HuH-7 (cell line): ENCODE results near the gene SLC15A5.

Experiments
- DNase-seq: peaks from one replicate; pipeline ENCODE4 v3.0.0; 2011; ENCODE audit warnings: low spot score

Gene SLC15A5

GRCh38 chr12:16261944-16262475, 15.5 kb downstream of the SLC15A5 start:
- DNase-seq: no peak

DNA sequence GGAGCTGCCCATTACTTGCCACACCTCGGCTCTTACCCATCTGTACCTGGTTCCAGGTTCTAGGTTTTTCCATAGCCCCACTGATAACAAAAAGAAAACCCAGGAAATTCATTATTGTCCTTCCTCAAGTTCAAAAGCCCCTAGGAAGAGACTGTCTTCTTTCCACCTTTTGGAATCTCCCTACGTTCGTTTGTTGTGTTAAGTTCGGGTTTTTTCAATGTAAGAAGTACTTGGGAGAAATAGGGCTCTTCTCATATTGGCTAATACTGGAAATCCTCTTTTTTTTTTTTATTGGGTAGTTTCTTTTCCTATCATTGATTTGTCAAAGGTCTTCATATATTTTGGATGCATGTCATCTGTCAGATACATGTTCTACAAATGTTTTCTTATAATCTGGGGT, 17.3 kb downstream of the SLC15A5 start:
- no peak for DNase-seq

GRCh38 chr12:16258963-16259362, 18.5 kb downstream of the SLC15A5 start:
- no peak for DNase-seq

DNA sequence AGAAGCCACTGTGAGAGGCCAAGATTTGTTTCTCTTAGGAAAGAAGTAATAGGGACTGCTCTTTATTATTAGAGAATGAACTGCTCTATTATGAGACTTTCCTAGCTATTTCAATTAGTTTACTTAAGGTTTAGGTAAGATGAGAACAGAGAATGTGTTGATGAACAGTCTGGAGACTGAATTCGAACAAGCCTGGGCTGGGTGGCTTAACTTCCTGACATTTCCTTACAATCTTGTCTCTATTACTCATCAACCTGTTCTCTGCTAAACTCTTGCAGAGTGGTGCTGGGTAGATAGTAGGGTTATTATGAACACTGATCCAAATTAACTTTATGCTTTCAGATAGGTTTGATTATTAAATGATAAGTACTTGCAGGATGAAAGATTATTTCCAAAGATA, 31.2 kb downstream of the SLC15A5 start:
- no peak for DNase-seq

GRCh38 chr12:16245209-16245608, 32.3 kb downstream of the SLC15A5 start:
- no peak for DNase-seq

DNA sequence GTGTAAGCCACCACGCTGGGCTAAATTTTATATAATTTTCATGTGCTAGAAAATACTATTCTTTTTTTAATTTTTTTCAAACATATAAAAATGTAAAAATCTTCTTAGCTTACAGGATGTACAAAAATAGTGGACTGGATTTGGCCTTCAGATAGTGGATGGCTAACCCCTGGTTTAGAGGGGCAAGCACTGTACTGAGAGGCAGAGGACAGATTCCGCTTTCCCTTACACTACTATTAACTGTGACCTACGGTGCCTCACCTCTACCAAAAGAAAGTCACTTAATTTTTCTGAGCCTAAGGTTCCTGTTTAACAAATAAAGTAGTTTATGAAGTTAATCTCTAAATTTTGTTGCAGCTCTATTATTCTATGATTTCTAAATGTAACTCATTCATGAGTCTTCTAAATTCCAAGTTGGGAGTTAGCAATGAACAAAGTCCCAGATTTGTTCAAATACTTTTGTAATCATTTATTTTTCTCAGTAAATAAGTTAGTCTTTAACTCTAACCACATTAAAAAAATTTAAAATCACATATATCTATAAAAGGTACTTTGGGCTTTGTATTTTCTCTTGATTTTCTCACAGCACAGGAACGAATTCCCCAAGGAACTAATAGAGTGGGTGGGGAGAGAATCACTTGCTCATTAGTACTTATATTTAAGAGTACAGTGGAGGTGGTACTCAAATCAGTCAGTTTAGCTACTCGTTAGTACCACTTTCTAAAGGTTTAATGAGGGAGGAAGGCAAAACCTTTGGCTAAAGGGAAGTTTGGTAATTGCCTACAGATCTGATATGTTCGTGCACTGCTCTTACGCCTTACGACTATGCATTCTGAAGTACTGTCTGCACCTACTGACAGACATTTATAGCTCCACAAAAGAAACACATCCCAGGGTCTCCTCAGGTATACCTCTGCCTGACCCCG, 33.7 kb downstream of the SLC15A5 start:
- no peak for DNase-seq

GRCh38 chr12:16241346-16241745, 36.1 kb downstream of the SLC15A5 start:
- DNase-seq: no peak

DNA sequence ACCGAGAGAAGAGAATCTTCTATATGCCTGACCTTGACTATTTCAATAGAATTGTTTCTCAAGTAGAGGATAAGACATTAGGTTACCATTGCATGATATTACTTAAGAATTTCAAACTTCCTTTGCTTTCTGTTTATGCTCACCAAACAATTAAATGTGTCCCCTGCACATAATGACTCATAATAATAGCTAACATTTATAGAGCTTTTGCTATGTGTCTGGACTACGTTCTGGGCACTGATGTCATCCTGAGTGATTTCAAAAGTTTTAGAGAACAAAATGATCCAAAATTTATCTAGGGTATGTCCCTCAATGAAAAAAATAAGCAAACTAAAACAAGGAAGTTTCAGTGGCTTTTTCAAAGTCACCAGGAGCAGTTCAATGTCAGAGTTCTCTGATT, 38.8 kb downstream of the SLC15A5 start:
- no peak for DNase-seq

DNA sequence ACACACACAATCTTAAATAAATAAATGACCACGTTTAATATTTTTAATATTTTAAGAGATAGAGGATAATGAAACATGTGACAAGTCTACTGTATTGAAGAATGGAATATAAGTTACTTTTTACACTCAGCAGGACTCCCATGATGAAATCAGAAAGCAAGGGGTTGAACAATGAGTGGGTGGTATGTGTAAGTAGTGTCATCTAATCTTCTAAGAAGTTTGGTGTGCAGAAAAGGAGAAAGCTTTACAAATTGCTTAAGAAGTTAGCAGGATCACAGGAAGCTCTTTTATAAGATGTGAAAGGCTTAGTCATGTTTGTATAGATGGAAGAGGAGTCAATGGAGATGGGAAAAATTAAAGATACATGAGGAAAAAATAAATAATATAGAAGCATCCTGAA, 47.8 kb downstream of the SLC15A5 start:
- no peak for DNase-seq

- DNase-seq: no peak
Measured at GRCh38 chr12:16228067-16228466, 49.4 kb downstream of the SLC15A5 start.

GRCh38 chr12:16225692-16226091, 51.8 kb downstream of the SLC15A5 start:
- no peak for DNase-seq

GRCh38 chr12:16224196-16224595, 53.3 kb downstream of the SLC15A5 start:
- DNase-seq: no peak

DNA sequence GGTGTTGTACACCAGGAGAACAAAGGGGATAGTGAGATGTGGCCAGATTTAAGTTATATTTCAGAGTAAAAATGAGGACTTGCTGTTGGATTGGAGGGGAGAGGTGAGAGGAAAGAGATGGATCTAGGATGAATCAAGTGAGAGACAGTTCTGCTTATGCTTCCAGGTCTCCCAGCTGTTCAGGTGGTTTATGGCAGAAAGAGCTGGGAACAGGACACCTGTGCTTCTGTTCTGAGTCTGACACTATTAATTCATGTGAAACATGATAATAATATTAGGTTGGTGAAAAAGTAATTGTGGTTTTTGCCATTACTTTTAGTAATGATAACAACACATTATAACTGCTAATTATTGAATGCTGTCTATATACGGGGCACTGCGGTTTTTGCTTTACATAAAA, 55.7 kb downstream of the SLC15A5 start:
- DNase-seq: no peak

- no peak for DNase-seq
Measured at GRCh38 chr12:16220120-16220519, 57.4 kb downstream of the SLC15A5 start.

DNA sequence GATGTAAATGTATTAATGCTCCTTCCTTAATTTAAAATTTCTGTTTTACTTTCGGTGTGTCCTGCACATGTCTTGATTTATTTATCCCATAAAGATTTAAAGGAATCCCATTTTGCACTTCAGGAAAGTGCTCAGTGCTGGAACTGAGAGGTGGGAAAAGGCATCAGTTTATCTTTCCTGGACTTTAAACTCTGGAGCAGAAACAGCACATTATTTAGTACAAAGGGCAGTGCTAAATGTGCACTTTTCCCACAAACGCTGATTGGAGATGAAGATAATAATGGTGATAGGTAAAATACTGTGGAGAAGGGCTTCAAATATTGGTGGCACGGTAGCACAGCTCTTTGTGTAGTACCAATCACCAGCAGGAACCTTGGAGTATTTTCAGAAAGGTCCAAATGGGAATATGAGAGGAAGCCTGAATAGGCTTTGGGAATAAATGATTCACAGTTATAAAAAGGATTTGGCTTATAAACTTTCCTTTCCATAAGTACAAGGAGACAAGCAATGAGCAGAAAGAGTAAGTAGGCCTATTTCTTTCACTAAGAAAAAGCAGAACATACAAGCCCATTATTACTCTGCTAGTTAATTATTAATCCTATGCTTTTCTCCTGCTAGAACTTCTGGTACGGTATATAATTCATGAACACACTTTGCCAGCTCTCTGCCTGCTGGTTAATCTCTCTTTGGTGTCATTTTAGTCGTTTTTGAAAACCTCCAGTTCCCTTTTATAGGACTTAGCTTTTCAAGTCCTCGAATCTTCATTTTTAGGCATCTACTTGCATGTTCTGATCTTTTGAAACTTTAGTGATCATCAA, 58.3 kb downstream of the SLC15A5 start:
- peak; percentile 20 for DNase-seq

- no peak for DNase-seq
Measured at GRCh38 chr12:16218234-16218633, 59.3 kb downstream of the SLC15A5 start.

DNA sequence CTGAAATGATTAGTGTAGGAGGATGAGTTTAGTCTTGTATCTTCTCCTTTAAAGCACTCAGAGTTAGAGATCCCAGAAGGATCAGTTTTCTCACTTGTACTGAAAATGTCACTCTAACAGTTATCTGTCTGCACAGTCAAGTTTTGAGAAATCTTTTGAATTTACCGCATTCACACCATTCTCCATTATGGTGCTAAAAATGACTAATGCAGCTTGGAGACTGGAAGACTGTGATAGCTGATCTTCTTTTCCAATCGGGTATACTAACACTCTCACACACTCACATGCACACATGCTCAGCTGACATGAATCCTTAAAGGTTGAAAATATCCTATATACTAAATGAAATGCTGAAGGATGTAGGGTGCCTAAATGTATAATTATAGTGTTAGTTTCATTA, 65.8 kb downstream of the SLC15A5 start:
- DNase-seq: no peak

GRCh38 chr12:16198884-16199283, 78.6 kb downstream of the SLC15A5 start:
- DNase-seq: no peak

GRCh38 chr12:16197600-16197999, 79.9 kb downstream of the SLC15A5 start:
- DNase-seq: no peak

- no peak for DNase-seq
Measured at GRCh38 chr12:16189849-16190248, 87.6 kb downstream of the SLC15A5 start.

DNA sequence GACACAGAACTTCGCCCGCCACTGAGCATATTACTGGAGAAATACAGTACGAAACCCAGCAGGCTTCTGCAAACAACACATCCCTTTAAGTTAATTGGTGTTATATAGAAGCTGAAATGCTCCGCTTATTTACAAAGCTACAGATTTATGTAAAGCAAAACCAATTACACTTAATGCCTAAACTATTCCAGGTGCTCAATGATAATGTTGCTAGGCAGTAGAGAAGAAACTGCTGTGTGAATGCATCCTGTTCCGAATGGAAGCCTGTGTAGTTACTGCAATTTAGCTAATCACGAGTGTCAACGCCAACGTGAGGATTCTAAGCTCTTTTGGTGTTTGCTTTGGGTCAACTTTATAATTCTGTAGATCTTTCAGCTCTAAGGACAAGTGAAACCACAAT, 89.8 kb downstream of the SLC15A5 start:
- DNase-seq: no peak

DNA sequence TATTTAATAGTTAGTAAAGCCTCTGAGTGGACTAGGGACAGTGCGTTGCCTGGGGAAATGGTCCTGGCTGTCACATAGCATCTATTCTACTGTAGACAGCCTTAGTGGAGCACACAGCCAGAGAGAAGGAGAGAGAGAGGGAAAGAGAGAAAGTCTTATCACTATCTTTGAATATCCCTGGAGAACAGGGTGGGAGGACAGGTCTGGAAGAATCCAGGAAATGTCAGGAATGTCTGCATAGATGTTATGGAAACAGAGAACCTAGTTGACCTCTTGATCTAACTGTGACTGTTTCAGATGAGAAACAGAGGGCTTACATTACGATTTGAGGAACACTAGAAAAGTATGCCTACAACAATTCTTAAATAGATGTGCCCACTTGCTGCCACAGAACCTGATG, 92.8 kb downstream of the SLC15A5 start:
- no peak for DNase-seq

- DNase-seq: no peak
Measured at GRCh38 chr12:16183541-16183940, 93.9 kb downstream of the SLC15A5 start.
